ENCODE data around the gene XXYLT1. TPM values are rescaled to one million over a fixed set of nuclear protein-coding genes. Genes with fewer than 3 reads are reported as not detected.
A peak's percentile ranks its signal among the peaks of the same experiment; 100 is the strongest.
"Not testable (repeated sequence)": the region's sequence is repeated elsewhere in the genome, so short reads cannot be mapped to it uniquely, and the experiment has no call there.

XXYLT1 gene
- total RNA-seq, 2 experiments from 2014 or later: 8.8 to 9.6 TPM

GRCh38 chr3:195228886-195229285 lies 42.1 kb downstream of the XXYLT1 start:
- H3K36me3 Mint-ChIP-seq: peaks cover 21% of the 10 kb centered on the region
- H3K27ac Mint-ChIP-seq, DNase-seq, H3K27me3 Mint-ChIP-seq, H3K4me3 Mint-ChIP-seq, H3K9me3 Mint-ChIP-seq: not testable (repeated sequence)
- H3K4me1 Mint-ChIP-seq: peaks cover 18% of the 10 kb centered on the region

- Mint-ChIP-seq H3K36me3 (peaks cover 24% of the 10 kb centered on the region), H3K4me3 (no peak overlapping the region), H3K4me1 (peaks cover 21% of the 10 kb centered on the region), H3K27ac (peak overlapping the region; percentile 40), H3K9me3 (peaks cover 9% of the 10 kb centered on the region), H3K27me3 (no peaks in the 10 kb centered on the region)
- DNase-seq: no peak
Measured at GRCh38 chr3:195227871-195228270, 43.1 kb downstream of the XXYLT1 start.

- Mint-ChIP-seq H3K4me3 (no peak overlapping the region), H3K36me3 (peaks cover 24% of the 10 kb centered on the region), H3K4me1 (peaks cover 21% of the 10 kb centered on the region), H3K9me3 (peaks cover 3% of the 10 kb centered on the region), H3K27me3 (no peaks in the 10 kb centered on the region), H3K27ac (peak overlapping the region; percentile 40)
- peak; percentile 22 for DNase-seq
Measured at GRCh38 chr3:195226900-195227447, 44.0 kb downstream of the XXYLT1 start.

DNA sequence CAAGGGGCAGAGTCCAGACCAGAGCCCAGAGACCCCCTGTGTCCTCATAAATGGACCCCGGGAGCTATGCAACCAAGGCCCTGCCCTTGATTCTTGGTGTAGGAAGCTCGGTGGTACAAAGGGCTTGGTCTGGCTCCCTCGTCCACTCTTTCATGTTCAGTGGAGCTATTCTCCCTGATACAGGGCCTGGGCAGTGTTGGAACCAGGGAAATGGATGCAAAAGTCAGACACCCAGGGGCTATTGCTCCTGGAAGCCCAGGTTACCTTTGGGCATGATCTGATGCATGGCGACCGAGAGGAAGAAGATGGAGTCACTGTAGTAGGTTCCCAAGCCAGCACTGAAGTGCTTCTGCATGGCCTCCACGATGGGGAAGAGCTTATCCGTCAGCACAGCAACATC lies 44.5 kb downstream of the XXYLT1 start:
- H3K9me3 Mint-ChIP-seq: no peaks in the 10 kb centered on the region

GRCh38 chr3:195224980-195225580 lies 45.9 kb downstream of the XXYLT1 start:
- H3K27ac Mint-ChIP-seq: no peak overlapping the region

More for the DNA sequence above, 44.5 kb downstream of the XXYLT1 start:
- no peaks in the 10 kb centered on the region for H3K27me3 Mint-ChIP-seq
- H3K4me1 Mint-ChIP-seq: peaks cover 23% of the 10 kb centered on the region
- H3K27ac Mint-ChIP-seq: peak overlapping the region; percentile 40
- no peak overlapping the region for H3K4me3 Mint-ChIP-seq
- DNase-seq: no peak
- H3K36me3 Mint-ChIP-seq: peaks cover 24% of the 10 kb centered on the region

GRCh38 chr3:195224156-195224979 lies 46.6 kb downstream of the XXYLT1 start:
- Mint-ChIP-seq H3K9me3 (no peaks in the 10 kb centered on the region), H3K27me3 (no peaks in the 10 kb centered on the region), H3K4me3 (no peak overlapping the region), H3K4me1 (peaks cover 23% of the 10 kb centered on the region), H3K27ac (no peak overlapping the region), H3K36me3 (peaks cover 31% of the 10 kb centered on the region)
- no peak for DNase-seq

More at GRCh38 chr3:195224980-195225580, 45.9 kb downstream of the XXYLT1 start:
- no peak for DNase-seq
- no peaks in the 10 kb centered on the region for H3K27me3 Mint-ChIP-seq
- H3K4me3 Mint-ChIP-seq: no peak overlapping the region
- peaks cover 29% of the 10 kb centered on the region for H3K36me3 Mint-ChIP-seq
- H3K4me1 Mint-ChIP-seq: peaks cover 23% of the 10 kb centered on the region
- H3K9me3 Mint-ChIP-seq: no peaks in the 10 kb centered on the region

DNA sequence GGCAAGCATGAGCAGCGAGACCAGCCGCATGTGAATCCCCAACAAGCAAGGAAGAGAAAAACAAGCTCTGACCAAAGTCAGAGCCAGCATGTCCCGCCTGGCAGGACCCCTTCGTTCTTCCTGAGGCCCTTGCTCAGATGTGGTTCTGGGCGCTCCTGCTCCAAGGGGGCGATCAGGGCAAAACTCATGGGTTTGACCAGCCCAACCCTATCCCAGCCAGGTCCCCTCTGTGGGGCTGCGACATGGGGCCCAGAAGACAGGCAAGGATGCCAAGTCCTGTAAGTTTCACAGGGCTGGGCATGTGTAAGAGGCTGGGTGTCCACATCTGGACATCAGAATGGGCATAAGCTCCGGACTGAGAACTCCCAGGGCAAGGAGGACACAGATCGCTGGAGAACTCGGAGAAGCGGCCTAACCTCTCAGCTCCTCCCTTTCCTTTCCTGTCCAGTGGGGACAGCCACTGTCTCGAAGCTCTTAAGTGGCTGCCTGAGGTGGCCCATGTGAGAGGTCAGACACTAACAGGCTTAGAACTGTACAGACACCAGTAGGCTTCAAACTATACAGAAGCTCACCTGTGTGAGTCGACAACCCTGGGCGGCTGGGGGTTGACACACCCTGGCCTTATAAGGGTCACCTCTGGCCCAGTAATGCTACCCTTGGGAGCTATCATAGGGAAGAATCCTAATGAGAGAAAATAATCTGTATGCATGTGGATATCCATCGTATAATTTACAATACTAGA lies 48.9 kb downstream of the XXYLT1 start:
- Mint-ChIP-seq H3K36me3 (peaks cover 32% of the 10 kb centered on the region), H3K27me3 (no peaks in the 10 kb centered on the region), H3K4me3 (no peak overlapping the region), H3K4me1 (peaks cover 11% of the 10 kb centered on the region), H3K27ac (no peak overlapping the region), H3K9me3 (peaks cover 3% of the 10 kb centered on the region)
- no peak for DNase-seq

DNA sequence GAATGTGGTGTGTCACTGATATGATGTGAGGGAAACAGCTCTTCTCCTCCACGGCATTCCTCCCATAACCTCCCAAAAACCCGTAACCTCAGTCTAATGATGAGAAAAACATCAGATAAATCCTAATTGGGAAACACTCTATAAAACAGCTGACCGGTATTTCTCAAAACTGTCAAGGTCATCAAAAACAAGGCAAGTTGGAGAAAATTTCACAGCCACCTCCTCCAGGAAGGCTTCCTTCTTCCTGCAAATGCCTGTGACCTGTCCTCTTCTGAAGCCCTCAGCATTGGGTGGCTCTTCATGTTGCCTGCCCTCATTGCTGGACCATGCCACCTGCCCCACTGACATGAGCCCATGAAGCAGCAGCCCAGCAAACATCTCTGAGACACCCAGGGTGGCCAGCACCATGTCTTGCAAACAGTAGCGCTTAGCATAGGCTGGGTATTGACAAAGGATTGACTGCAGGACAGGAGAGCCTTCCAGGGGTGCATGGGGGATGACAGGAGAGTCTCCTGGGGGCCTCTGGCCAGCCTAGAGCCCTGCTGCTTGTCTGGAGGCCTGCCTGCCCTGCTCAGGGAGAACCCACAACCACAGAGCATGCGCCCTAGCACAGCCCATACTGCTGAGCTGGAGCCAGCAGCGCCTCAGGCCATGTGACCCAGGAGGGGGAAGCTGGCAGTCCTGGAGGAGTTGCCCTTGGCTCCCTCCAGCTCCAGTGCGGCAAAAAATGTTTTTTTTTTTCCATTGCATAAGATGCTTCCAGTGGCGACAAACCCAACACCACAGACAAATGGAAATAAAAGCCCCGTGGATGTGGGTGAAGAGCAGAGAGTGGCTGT lies 49.7 kb downstream of the XXYLT1 start:
- Mint-ChIP-seq H3K36me3 (peaks cover 23% of the 10 kb centered on the region), H3K9me3 (peaks cover 3% of the 10 kb centered on the region), H3K27ac (no peak overlapping the region), H3K4me3 (no peak overlapping the region), H3K4me1 (peaks cover 4% of the 10 kb centered on the region), H3K27me3 (no peaks in the 10 kb centered on the region)
- no peak for DNase-seq

DNA sequence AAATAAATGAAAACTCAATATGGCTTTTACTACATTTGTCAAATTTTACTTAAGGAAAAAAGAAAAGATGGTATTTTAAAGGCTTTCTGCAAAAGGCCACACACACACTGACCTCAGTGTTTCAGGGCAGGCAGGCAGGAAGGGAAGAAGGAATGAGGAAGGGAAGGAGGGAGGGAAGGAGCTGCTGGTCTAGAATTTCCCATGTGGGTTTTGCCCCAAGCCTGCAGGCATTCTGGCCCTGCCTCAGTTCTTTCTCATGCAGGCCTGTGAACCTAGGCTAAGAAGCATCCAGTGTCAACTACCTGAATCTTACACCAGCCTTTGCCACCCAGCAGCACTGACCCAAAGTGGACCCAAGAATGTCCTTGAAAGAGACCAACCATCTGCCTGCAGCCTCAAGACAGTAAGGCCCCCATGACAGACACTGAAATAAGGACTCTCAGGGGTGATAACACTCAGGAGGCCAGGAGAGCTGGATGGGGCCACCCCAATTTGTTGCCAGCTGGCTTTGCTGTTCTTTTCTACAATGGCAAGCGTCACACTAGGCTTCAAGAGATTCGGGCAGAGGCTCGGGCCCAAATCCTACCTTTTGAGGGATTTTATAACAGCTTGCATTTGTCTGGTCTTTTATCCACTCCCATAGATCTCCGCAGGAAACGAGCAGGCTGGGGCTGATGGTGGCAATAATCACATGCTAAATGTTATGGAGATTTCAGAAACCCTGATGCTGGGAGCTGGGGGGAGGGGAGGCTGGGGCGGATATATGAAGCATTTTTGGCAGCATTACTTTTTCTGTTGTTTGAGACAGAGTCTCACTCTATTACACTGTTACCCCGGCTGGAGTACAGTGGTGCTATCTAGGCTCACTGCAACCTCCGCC lies 51.4 kb downstream of the XXYLT1 start:
- H3K4me3 Mint-ChIP-seq: no peak overlapping the region
- H3K36me3 Mint-ChIP-seq: peaks cover 18% of the 10 kb centered on the region
- H3K4me1 Mint-ChIP-seq: peaks cover 4% of the 10 kb centered on the region
- H3K9me3 Mint-ChIP-seq: peaks cover 5% of the 10 kb centered on the region
- no peaks in the 10 kb centered on the region for H3K27me3 Mint-ChIP-seq
- no peak overlapping the region for H3K27ac Mint-ChIP-seq
- DNase-seq: no peak

- peaks cover 17% of the 10 kb centered on the region for H3K36me3 Mint-ChIP-seq
- H3K4me1 Mint-ChIP-seq, H3K9me3 Mint-ChIP-seq, DNase-seq, H3K27ac Mint-ChIP-seq, H3K4me3 Mint-ChIP-seq, H3K27me3 Mint-ChIP-seq: not testable (repeated sequence)
Measured at GRCh38 chr3:195218331-195218730, 52.6 kb downstream of the XXYLT1 start.

DNA sequence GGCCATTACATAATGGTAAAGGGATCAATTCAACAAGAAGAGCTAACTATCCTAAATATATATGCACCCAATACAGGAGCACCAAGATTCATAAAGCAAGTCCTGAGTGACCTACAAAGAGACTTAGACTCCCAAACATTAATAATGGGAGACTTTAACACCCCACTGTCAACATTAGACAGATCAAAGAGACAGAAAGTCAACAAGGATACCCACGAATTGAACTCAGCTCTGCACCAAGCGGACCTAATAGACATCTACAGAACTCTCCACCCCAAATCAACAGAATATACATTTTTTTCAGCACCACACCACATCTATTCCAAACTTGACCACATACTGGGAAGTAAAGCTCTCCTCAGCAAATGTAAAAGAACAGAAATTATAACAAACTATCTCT lies 55.4 kb downstream of the XXYLT1 start:
- H3K4me1 Mint-ChIP-seq, DNase-seq, H3K4me3 Mint-ChIP-seq, H3K27ac Mint-ChIP-seq, H3K9me3 Mint-ChIP-seq, H3K27me3 Mint-ChIP-seq: not testable (repeated sequence)
- H3K36me3 Mint-ChIP-seq: peaks cover 10% of the 10 kb centered on the region

- Mint-ChIP-seq H3K4me3 (no peak overlapping the region), H3K4me1 (no peaks in the 10 kb centered on the region), H3K27ac (no peak overlapping the region), H3K9me3 (peaks cover 5% of the 10 kb centered on the region), H3K36me3 (peaks cover 8% of the 10 kb centered on the region), H3K27me3 (no peaks in the 10 kb centered on the region)
- DNase-seq: no peak
Measured at GRCh38 chr3:195214381-195214780, 56.6 kb downstream of the XXYLT1 start.

- no peak overlapping the region for H3K27ac Mint-ChIP-seq
- DNase-seq: no peak
- H3K4me3 Mint-ChIP-seq: no peak overlapping the region
- H3K4me1 Mint-ChIP-seq: no peaks in the 10 kb centered on the region
- peaks cover 2% of the 10 kb centered on the region for H3K9me3 Mint-ChIP-seq
- H3K27me3 Mint-ChIP-seq: no peaks in the 10 kb centered on the region
- peaks cover 3% of the 10 kb centered on the region for H3K36me3 Mint-ChIP-seq
Measured at GRCh38 chr3:195213639-195214315, 57.2 kb downstream of the XXYLT1 start.

All from activated naive CD8-positive, alpha-beta T cell treated with anti-CD3 and anti-CD28 coated beads for 36 hours (primary cell).